ENCODE measurements around the gene BLNK. TPM values are rescaled to one million over a fixed set of nuclear protein-coding genes. Genes with fewer than 3 reads are reported as not detected.
"Not testable (repeated sequence)": the region's sequence is repeated elsewhere in the genome, so short reads cannot be mapped to it uniquely, and the experiment has no call there.

BLNK gene
- total RNA-seq, 1 donor from 2014 or later = not detected

DNA sequence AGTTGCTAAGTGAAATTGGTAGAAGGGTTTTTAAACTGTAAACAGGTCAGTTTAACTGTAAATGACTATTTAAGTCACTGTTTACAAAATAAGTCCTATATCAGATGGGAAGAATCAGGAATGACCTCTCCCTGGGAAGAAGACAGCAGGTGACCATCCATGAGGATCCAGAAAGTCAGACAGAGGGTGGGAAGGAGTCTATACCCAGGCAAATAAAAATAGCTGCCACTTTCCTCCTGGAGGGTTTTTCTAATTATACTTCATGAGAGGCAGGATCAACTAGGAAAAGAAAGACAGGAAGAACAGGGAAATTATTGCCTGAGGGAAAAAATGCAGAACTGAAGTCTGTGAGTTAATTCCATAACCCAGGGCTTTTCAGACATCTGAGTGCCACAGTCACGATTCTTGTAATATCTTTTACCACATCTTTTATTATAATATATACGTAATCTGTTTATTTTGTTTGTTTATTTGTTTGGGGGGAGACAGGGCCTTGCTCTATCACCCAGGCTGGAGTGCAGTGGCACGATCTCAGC, 39.9 kb upstream of the BLNK start:
- Mint-ChIP-seq H3K4me1 (ENCODE audit: unreplicated experiment) (peaks cover 28% of the 10 kb centered on the region), H3K4me3 (ENCODE audit: unreplicated experiment) (no peak overlapping the region), H3K27ac (ENCODE audit: unreplicated experiment) (no peak overlapping the region)

GRCh38 chr10:96310321-96310669, 38.9 kb upstream of the BLNK start:
- TF ChIP-seq, protein P1, sequence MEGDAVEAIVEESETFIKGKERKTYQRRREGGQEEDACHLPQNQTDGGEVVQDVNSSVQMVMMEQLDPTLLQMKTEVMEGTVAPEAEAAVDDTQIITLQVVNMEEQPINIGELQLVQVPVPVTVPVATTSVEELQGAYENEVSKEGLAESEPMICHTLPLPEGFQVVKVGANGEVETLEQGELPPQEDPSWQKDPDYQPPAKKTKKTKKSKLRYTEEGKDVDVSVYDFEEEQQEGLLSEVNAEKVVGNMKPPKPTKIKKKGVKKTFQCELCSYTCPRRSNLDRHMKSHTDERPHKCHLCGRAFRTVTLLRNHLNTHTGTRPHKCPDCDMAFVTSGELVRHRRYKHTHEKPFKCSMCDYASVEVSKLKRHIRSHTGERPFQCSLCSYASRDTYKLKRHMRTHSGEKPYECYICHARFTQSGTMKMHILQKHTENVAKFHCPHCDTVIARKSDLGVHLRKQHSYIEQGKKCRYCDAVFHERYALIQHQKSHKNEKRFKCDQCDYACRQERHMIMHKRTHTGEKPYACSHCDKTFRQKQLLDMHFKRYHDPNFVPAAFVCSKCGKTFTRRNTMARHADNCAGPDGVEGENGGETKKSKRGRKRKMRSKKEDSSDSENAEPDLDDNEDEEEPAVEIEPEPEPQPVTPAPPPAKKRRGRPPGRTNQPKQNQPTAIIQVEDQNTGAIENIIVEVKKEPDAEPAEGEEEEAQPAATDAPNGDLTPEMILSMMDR (IDR thresholded peaks at IDR 0.05; ENCODE audit: unreplicated experiment) = no peak
- DNase-seq (ENCODE audit: low spot score) = no peak
- H3K4me3 Mint-ChIP-seq (ENCODE audit: unreplicated experiment) = no peak overlapping the region
- peaks cover 28% of the 10 kb centered on the region for H3K4me1 Mint-ChIP-seq (ENCODE audit: unreplicated experiment)
- H3K27ac Mint-ChIP-seq (ENCODE audit: unreplicated experiment) = no peak overlapping the region
- H3K36me3 Mint-ChIP-seq (ENCODE audit: low read depth, unreplicated experiment) = no peaks in the 10 kb centered on the region
- H3K9me3 Mint-ChIP-seq (ENCODE audit: unreplicated experiment) = peaks cover 3% of the 10 kb centered on the region
- H3K27me3 Mint-ChIP-seq (ENCODE audit: unreplicated experiment) = peaks cover 2% of the 10 kb centered on the region

More for the DNA sequence above, 39.9 kb upstream of the BLNK start:
- Mint-ChIP-seq H3K36me3 (ENCODE audit: low read depth, unreplicated experiment) (no peaks in the 10 kb centered on the region), H3K9me3 (ENCODE audit: unreplicated experiment) (peaks cover 3% of the 10 kb centered on the region), H3K27me3 (ENCODE audit: unreplicated experiment) (peaks cover 2% of the 10 kb centered on the region)
- TF ChIP-seq, protein P1 (IDR thresholded peaks at IDR 0.05; ENCODE audit: unreplicated experiment) = no peak
- DNase-seq (ENCODE audit: low spot score) = no peak

- TF ChIP-seq, protein P1 (IDR thresholded peaks at IDR 0.05; ENCODE audit: unreplicated experiment) = no peak
- DNase-seq (ENCODE audit: low spot score) = no peak
- Mint-ChIP-seq H3K36me3 (ENCODE audit: low read depth, unreplicated experiment) (no peaks in the 10 kb centered on the region), H3K9me3 (ENCODE audit: unreplicated experiment) (peaks cover 3% of the 10 kb centered on the region), H3K27ac (ENCODE audit: unreplicated experiment) (no peak overlapping the region), H3K4me1 (ENCODE audit: unreplicated experiment) (peaks cover 28% of the 10 kb centered on the region), H3K27me3 (ENCODE audit: unreplicated experiment) (peaks cover 2% of the 10 kb centered on the region), H3K4me3 (ENCODE audit: unreplicated experiment) (no peak overlapping the region)
Observed at GRCh38 chr10:96309628-96310320, 38.4 kb upstream of the BLNK start.

- H3K27me3 Mint-ChIP-seq (ENCODE audit: unreplicated experiment); H3K36me3 Mint-ChIP-seq (ENCODE audit: low read depth, unreplicated experiment); H3K9me3 Mint-ChIP-seq (ENCODE audit: unreplicated experiment); DNase-seq (ENCODE audit: low spot score); H3K27ac Mint-ChIP-seq (ENCODE audit: unreplicated experiment); H3K4me3 Mint-ChIP-seq (ENCODE audit: unreplicated experiment): not testable (repeated sequence)
- H3K4me1 Mint-ChIP-seq (ENCODE audit: unreplicated experiment) = peaks cover 28% of the 10 kb centered on the region
Observed at GRCh38 chr10:96308854-96309253, 37.5 kb upstream of the BLNK start.

DNA sequence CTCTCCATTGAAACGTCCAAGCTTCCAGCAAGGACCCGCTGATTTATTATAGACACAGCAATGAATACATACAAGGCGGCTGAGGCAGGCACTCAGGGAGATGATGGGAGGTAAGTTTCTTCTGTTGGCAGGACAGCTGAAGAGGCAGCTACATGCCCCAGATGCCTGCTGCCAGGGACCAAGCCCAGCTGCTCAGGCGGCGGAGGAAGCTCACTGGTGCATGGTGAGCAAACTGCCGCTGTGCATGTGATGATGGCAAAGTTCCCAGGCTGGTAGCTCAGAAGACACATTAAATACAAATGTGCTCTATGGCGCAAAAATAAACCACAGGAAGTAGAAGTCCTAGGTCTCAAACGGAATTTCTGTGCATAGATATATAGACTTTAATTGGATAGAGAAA, 35.1 kb upstream of the BLNK start:
- peaks cover 29% of the 10 kb centered on the region for H3K4me1 Mint-ChIP-seq (ENCODE audit: unreplicated experiment)
- no peak overlapping the region for H3K27ac Mint-ChIP-seq (ENCODE audit: unreplicated experiment)
- TF ChIP-seq, protein P1 (IDR thresholded peaks at IDR 0.05; ENCODE audit: unreplicated experiment) = no peak
- peaks cover 2% of the 10 kb centered on the region for H3K27me3 Mint-ChIP-seq (ENCODE audit: unreplicated experiment)
- H3K4me3 Mint-ChIP-seq (ENCODE audit: unreplicated experiment) = no peak overlapping the region
- no peak for DNase-seq (ENCODE audit: low spot score)
- H3K36me3 Mint-ChIP-seq (ENCODE audit: low read depth, unreplicated experiment) = no peaks in the 10 kb centered on the region
- peaks cover 3% of the 10 kb centered on the region for H3K9me3 Mint-ChIP-seq (ENCODE audit: unreplicated experiment)
